Measurements from ENCODE around the gene FERD3L. TPM values are rescaled to one million over a fixed set of nuclear protein-coding genes. Genes with fewer than 3 reads are reported as not detected.
A peak's percentile ranks its signal among the peaks of the same experiment; 100 is the strongest.

Gene FERD3L
- total RNA-seq, 1 experiment from 2014 or later: not detected

GRCh38 chr7:19105546-19105945, 39.7 kb downstream of the FERD3L start:
- Histone ChIP-seq H2BK120ac (ENCODE audit: low read depth, low read length, poor library complexity, severe bottlenecking) (no peak overlapping the region), H3K4ac (ENCODE audit: low read depth, low read length) (no peak overlapping the region), H4K20me1 (ENCODE audit: control insufficient read depth, insufficient read depth, insufficient read length) (no peaks in the 10 kb centered on the region), H3K4me2 (ENCODE audit: insufficient read depth, insufficient read length, low read length) (peak overlapping the region; percentile 85), H3T11ph (ENCODE audit: low read length) (no peak overlapping the region), H4K8ac (replicated peaks; ENCODE audit: insufficient read length, low read depth, low read length) (no peak overlapping the region), H3K56ac (ENCODE audit: insufficient read length, low read depth, low read length) (no peak overlapping the region), H3K14ac (ENCODE audit: insufficient read depth, low read length) (no peak overlapping the region), H3K27me3 (ENCODE audit: insufficient read depth, low read length) (peaks cover 53% of the 10 kb centered on the region), H2BK20ac (ENCODE audit: low read depth, low read length, poor library complexity, severe bottlenecking) (no peak overlapping the region), H4K91ac (ENCODE audit: insufficient read length, low read depth, low read length) (no peak overlapping the region), H2BK5ac (ENCODE audit: insufficient read length, low read length) (no peak overlapping the region), H4K5ac (ENCODE audit: insufficient read length, low read depth, low read length) (no peak overlapping the region), H3K79me1 (ENCODE audit: insufficient read depth, low read depth, low read length, poor library complexity, severe bottlenecking) (no peaks in the 10 kb centered on the region), H3K9ac (ENCODE audit: extremely low read depth, insufficient read length, low read length) (no peak overlapping the region), H2BK15ac (ENCODE audit: low read depth, low read length) (no peak overlapping the region), H2AFZ (ENCODE audit: low read length) (no peak overlapping the region), H2AK5ac (ENCODE audit: insufficient read length, low read length) (no peak overlapping the region), H3K18ac (ENCODE audit: insufficient read length, low read depth, low read length) (no peak overlapping the region), H3K23me2 (ENCODE audit: insufficient read length, low read depth, low read length, poor library complexity, severe bottlenecking) (peaks cover 24% of the 10 kb centered on the region), H3K23ac (ENCODE audit: insufficient read length, low read depth, low read length) (no peak overlapping the region), H3K9me3 (ENCODE audit: control insufficient read depth, low read depth, low read length) (no peaks in the 10 kb centered on the region), H3K79me2 (ENCODE audit: insufficient read depth, low read length) (no peaks in the 10 kb centered on the region), H2BK12ac (ENCODE audit: insufficient read length, low read depth, low read length) (no peak overlapping the region), H3K4me1 (ENCODE audit: insufficient read depth, low read length) (peaks cover 6% of the 10 kb centered on the region), H3K27ac (ENCODE audit: insufficient read length, low read depth, low read length) (no peak overlapping the region)
- Mint-ChIP-seq H3K36me3 (ENCODE audit: insufficient read depth in 1 of 3, low read depth in 3 of 3) (no peaks in the 10 kb centered on the region), H3K9me3 (peaks cover 0 to 2% of the 10 kb centered on the region in 2 experiments; a peak in 1 of 5 replicates), H3K27ac (no peak overlapping the region), H3K4me1 (peaks cover 42 to 50% of the 10 kb centered on the region in 2 experiments), H3K4me3 (peak overlapping the region in 1 of 2 experiments; percentile 86; a peak in 2 of 5 replicates), H3K27me3 (ENCODE audit: low read depth) (peaks cover 100% of the 10 kb centered on the region)
- no CpG with 5 or more reads among the region's 4 CpGs for WGBS (ENCODE audit: extremely low coverage, insufficient read length, low lambda C conversion rate)
- DNase-seq: no peak
- TF ChIP-seq CTCF (conservative IDR thresholded peaks at IDR 0.05): no peak

Data from H9 (cell line).